ENCODE measurements around the gene PLEKHH1. TPM values are rescaled to one million over a fixed set of nuclear protein-coding genes. Genes with fewer than 3 reads are reported as not detected.

The PLEKHH1 gene
- 0.16 and 0.31 TPM in 2 replicates for total RNA-seq

GRCh38 chr14:67532998-67533753 is at the start of gene PLEKHH1:
PLEKHH1 (plus strand) TSS chr14:67533290; CDS start chr14:67541868, 8,578 bp downstream.

DNA sequence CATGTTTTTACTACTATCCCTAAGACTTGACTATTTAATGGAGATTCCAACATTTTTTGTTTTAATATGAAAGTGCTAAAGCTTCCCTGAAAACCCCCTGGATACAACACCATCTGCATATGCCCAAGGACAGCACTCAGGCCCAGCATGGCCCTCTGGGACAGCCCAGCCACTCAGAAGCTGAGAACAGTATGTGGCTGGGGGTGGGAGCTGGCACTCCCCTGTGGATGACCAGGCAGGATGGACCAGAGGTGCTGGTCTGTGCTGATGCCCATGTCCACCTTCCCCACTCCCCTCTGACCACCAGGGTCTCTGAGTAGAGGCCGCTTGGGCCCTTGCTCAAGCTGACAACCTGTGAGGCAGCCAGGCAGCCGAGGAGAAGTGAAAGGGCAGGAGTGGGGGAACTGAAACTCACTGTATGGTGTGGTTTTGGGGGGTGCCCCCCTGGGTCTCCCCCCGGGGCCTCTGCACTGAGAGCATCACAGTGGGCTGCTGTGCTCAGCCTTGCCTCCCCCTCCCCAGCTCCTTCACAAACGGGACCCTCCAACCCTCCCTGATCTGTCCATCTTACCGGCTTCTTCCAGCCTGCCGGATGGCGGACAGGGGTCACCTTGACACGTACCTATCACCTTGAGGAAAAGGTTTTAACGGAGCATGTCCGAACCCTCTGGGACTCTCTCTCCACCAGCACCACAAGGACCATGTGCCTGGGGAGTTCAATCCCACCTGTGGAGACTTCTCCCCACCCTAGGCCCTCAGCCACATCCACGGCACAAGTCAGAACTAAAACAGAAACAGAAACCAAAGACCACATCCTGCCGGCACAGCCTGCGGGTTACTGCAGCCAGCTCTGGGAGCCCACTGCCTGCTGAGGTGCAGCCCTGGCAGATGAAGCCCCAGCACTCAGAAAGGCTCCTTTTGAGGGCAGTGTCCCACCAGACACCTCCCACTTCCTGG is 44.9 kb upstream of the PLEKHH1 start, which contains the start of gene TMEM229B:
Gene TMEM229B, minus strand, starts transcription at position 785 of the 957 bp plus-strand sequence. CDS start 14,798 bp downstream, outside the sequence.

DNA sequence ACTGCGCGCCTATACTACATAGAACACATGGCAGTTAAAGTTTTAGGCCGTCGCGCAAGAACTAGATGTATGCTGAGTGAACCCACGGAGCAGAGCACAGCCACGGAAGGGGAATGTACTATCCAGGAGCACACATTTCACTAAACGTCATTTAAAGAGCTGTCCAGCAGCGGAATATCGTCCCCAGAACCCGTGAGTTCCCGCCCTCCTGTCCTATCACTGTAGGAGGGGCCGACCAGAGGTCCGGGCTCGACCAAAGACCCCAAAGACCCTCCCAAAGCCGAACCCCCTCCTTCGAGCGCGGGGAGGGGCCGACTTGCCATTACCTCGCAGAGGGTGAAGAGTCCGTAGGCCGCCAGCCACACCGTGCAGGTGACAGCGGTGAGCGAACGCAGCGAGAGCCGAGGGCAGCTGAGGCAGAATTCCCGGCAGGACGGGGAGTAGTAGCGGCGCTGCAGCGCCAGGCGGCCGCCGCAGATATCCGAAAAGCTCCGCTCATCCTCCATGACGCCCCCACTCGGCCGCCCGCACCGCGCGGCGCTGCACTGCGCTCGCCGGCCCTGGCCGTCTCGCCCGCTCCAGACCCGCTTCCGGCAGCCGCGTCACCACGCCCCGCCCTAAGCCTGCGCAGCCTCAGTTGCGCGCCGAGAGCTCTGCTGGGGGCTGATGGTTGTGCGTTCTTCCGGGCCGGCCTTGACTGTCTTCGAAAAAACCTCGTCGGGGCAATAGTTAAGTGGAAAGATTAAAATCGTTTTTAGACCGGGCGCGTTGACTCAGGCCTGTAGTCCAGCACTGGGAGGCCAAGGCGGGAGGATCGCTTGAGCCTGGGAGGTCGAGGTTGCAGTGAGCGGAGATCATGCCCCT is 66.8 kb downstream of the PLEKHH1 start, which contains the start of gene PIGH:
Gene PIGH, minus strand, starts transcription at position 571 of the 864 bp plus-strand sequence. Its CDS starts 65 bp downstream, at position 506.

DNA sequence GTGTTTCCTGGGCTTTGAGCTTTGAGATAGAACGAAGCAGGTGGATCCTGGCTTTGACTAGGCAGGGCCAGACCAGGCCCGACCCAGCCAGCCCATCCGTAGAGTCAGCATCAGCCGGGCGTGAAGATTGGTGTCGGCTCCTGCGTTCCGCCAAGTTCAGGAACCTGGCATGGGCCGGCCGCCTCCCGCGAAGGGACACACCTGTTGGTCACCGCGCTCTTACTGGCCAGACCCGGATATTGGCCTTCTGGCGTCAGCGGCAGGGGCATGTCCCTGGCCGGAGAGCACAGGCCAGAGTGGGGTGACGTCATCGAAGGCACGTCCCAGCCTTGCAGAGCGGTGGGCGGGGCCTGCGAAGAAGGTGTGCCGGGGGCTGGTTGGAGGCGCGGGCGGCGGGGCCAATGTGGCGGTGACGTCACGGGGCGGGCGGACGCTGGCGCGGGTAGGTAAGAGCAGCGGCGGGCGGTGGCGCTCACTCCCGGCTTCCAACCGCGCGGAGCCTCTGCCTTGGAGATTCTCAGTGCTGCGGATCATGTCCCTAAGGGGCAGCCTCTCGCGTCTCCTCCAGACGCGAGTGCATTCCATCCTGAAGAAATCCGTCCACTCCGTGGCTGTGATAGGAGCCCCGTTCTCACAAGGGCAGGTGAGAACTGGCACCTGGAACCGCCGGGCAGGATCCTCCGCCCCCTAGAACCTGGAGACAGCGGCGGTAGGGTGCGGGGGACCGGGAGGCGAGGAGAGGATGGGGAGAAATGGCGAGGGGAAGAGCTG is 86.5 kb downstream of the PLEKHH1 start, which contains the start of gene ARG2:
Gene ARG2, plus strand, starts transcription at position 475 of the 771 bp plus-strand sequence. Its CDS starts 58 bp downstream, at position 533.

Other genes starting within 250 kb of the PLEKHH1 start
- 44.7 and 73.5 TPM in 2 replicates for gene ATP6V1D, start 173.5 kb upstream of the PLEKHH1 start, total RNA-seq
- 175 and 302 TPM in 2 replicates for gene EIF2S1, start 173.0 kb upstream of the PLEKHH1 start, total RNA-seq
- 1.1 and 4.7 TPM in 2 replicates for gene PLEK2, start 121.1 kb upstream of the PLEKHH1 start, total RNA-seq
- gene TMEM229B, start 44.6 kb upstream of the PLEKHH1 start, total RNA-seq: 0.94 and 0.97 TPM in 2 replicates
- 7.8 and 10.1 TPM in 2 replicates for gene PIGH, start 67.0 kb downstream of the PLEKHH1 start, total RNA-seq
- 15.7 and 21.6 TPM in 2 replicates for gene ARG2, start 86.6 kb downstream of the PLEKHH1 start, total RNA-seq
- gene VTI1B, start 141.3 kb downstream of the PLEKHH1 start, total RNA-seq: 37.6 and 67.3 TPM in 2 replicates
- gene RDH11, start 162.5 kb downstream of the PLEKHH1 start, total RNA-seq: 63.0 and 92.8 TPM in 2 replicates
- gene RDH12, start 168.6 kb downstream of the PLEKHH1 start, total RNA-seq: not detected in 2 replicates

All from bladder microvascular endothelial cell (primary cell).